Type B pancreatic cell (in vitro differentiated cells): Measurements from ENCODE around the gene TBCK. TPM values are rescaled to one million over a fixed set of nuclear protein-coding genes. Genes with fewer than 3 reads are reported as not detected.

Experiments used
- DNase-seq: peaks from one replicate; pipeline ENCODE4 v3.0.0; 2021; ENCODE audit warnings: mixed read lengths; ENCODE audit not compliant: unreplicated experiment; ENCODE audit errors: extremely low spot score
- H3K27ac Mint-ChIP-seq: 2 replicates; pipeline ENCODE4 v1.8.0; 2021; ENCODE audit warnings: mild to moderate bottlenecking, mixed read lengths
- H3K27me3 Mint-ChIP-seq: 2 replicates; pipeline ENCODE4 v1.8.0; 2021; ENCODE audit warnings: mixed read lengths
- H3K36me3 Mint-ChIP-seq: 2 replicates; pipeline ENCODE4 v1.8.0; 2021; ENCODE audit warnings: mixed read lengths
- H3K4me1 Mint-ChIP-seq: one replicate; pipeline ENCODE4 v1.8.0; 2021; ENCODE audit warnings: mixed read lengths; ENCODE audit not compliant: unreplicated experiment
- H3K4me3 Mint-ChIP-seq: 2 replicates; pipeline ENCODE4 v1.8.0; 2021; ENCODE audit warnings: mild to moderate bottlenecking, mixed read lengths
- H3K9me3 Mint-ChIP-seq: 2 replicates; pipeline ENCODE4 v1.8.0; 2021; ENCODE audit warnings: mixed read lengths
- total RNA-seq: library from RNA; stranded (reverse); gene quantifications from 2 replicates; pipeline ENCODE4 v1.2.1, GENCODE V29; 2021; ENCODE audit warnings: low replicate concordance
- TF ChIP-seq, protein P1 (sequence below): fragments of 200-600 bp; sonication (generic); conservative IDR thresholded peaks from 2 replicates; pipeline ENCODE4 v1.5.0; 2021; ENCODE audit warnings: antibody characterized with exemption, mild to moderate bottlenecking

Gene TBCK
- total RNA-seq, 1 donor from 2014 or later, result 59.8 TPM

DNA sequence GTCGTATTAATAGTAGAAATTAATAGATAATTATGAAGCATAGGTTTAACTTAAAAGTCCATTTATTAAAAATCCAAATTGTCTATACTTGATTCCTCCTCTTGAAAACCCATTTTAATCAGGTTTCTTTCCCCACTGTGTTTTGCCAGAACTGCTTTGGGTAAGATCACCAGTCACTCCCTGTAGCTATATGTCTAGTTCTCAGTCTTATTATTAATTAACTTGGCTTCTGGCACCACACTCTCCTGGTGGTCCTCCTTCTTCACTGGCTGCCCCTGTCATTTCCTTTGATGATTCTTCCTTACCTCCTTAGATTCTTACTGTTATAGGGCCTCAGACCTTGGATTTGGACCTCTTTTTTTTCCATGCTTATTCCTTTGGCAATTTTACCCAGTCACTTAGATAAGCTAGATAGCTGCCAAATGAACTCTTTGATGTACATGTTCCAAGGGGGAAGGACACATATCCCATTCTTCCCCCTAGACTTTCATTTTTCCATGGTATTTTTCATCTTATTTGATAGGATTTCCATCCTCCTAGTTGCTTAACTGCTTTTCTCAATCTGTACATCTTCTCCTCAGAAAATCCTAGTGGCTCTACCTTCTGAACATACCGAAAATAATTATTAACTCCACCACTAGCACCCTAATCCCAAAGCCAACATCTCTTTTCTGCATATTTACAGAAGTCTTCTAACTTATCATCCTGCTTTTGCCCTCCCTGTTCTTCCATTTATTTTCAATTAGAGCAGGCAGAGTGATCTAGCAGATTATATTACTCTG, 28.0 kb upstream of the TBCK start:
- H3K27me3 Mint-ChIP-seq, result no peaks in the 10 kb centered on the region
- peaks cover 38% of the 10 kb centered on the region for H3K36me3 Mint-ChIP-seq
- H3K9me3 Mint-ChIP-seq, result peaks cover 7% of the 10 kb centered on the region
- no peak overlapping the region for H3K27ac Mint-ChIP-seq
- H3K4me1 Mint-ChIP-seq, result peaks cover 5% of the 10 kb centered on the region
- H3K4me3 Mint-ChIP-seq, result no peak overlapping the region
- DNase-seq, result no peak
- TF ChIP-seq, protein P1, sequence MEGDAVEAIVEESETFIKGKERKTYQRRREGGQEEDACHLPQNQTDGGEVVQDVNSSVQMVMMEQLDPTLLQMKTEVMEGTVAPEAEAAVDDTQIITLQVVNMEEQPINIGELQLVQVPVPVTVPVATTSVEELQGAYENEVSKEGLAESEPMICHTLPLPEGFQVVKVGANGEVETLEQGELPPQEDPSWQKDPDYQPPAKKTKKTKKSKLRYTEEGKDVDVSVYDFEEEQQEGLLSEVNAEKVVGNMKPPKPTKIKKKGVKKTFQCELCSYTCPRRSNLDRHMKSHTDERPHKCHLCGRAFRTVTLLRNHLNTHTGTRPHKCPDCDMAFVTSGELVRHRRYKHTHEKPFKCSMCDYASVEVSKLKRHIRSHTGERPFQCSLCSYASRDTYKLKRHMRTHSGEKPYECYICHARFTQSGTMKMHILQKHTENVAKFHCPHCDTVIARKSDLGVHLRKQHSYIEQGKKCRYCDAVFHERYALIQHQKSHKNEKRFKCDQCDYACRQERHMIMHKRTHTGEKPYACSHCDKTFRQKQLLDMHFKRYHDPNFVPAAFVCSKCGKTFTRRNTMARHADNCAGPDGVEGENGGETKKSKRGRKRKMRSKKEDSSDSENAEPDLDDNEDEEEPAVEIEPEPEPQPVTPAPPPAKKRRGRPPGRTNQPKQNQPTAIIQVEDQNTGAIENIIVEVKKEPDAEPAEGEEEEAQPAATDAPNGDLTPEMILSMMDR, result no peak

DNA sequence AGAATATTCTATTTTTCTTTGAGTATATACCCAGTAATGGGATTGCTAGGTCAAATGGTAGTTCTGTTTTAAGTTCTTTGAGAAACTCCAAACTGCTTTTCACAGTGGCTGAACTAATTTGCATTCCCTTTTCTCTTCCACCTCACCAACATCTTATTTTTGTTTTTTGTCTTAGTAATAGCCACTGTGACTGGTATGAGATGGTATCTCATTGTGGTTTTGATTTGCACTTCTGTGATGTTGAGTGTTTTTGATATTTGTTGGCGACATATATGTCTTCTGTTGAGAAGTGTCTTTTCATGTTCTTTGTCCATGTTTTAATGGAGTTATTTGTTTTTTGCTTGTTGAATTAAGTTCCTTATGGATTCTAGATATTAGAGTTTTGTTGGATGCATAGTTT, 24.8 kb upstream of the TBCK start:
- DNase-seq, result no peak
- H3K4me3 Mint-ChIP-seq, result no peak overlapping the region
- peaks cover 62% of the 10 kb centered on the region for H3K36me3 Mint-ChIP-seq
- TF ChIP-seq, protein P1, result no peak
- peaks cover 5% of the 10 kb centered on the region for H3K4me1 Mint-ChIP-seq
- no peak overlapping the region for H3K27ac Mint-ChIP-seq
- H3K27me3 Mint-ChIP-seq, result no peaks in the 10 kb centered on the region
- peaks cover 7% of the 10 kb centered on the region for H3K9me3 Mint-ChIP-seq

DNA sequence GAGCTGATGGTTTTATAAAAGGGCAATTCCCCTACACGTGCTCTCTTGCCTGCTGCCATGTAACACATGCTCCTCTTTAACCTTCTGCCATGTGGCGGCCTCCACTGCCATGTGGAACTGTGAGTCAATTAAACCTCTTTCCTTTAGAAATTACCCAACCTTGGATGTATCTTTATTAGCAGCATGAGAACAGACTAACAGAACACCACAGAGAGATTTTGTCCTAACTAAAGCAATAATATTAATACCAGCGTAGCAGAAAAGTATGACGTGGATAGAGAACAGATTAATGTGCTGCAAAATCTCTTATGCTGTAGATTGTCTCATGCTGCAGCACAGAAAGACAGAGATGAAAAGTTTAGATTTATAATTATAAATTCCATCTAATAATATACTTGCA, 23.4 kb upstream of the TBCK start:
- DNase-seq, result no peak
- TF ChIP-seq, protein P1, result no peak
- Mint-ChIP-seq H3K27ac (no peak overlapping the region), H3K36me3 (peaks cover 69% of the 10 kb centered on the region), H3K9me3 (peaks cover 7% of the 10 kb centered on the region), H3K4me1 (peaks cover 5% of the 10 kb centered on the region), H3K4me3 (no peak overlapping the region), H3K27me3 (no peaks in the 10 kb centered on the region)

DNA sequence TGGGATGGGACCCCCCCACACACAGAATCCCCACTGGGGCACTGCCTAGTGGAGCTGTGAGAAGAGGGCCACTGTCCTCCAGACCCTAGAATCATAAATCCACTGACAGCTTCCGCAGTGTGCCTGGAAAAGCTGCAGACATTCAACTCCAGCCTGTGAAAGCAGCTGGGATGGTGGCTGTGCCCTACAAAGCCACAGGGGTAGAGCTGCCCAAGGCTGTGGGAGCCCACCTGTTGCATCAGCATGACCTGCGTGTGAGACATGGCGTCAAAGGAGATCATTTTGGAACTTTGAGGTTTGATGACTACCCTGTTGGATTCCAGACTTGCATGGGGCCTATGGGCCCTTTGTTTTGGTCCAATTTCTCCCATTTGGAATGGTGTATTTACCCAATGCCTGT, 22.7 kb upstream of the TBCK start:
- Mint-ChIP-seq H3K27ac (no peak overlapping the region), H3K27me3 (no peaks in the 10 kb centered on the region), H3K9me3 (peaks cover 7% of the 10 kb centered on the region), H3K36me3 (peaks cover 69% of the 10 kb centered on the region), H3K4me1 (no peaks in the 10 kb centered on the region), H3K4me3 (no peak overlapping the region)
- no peak for DNase-seq
- TF ChIP-seq, protein P1, result no peak

DNA sequence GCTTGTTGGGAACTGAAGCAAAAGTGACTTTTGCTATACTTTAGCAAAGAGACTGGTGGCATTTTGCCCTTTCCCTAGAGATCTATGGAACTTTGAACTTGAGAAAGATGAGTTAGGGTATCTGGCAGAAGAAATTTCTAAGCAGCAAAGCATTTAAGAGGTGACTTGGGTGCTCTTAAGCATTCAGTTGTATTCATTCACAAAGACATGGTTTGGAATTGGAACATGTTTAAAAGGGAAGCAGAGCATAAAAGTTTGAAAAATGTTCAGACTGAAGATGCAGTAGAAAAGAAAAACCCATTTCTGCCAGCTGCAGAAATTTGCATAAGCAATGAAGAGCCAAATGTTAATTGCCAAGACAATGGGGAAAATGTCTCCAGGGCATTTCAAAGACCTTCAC, 21.9 kb upstream of the TBCK start:
- H3K4me1 Mint-ChIP-seq, result peaks cover 4% of the 10 kb centered on the region
- TF ChIP-seq, protein P1, result no peak
- DNase-seq, result no peak
- H3K27me3 Mint-ChIP-seq, result no peaks in the 10 kb centered on the region
- peaks cover 68% of the 10 kb centered on the region for H3K36me3 Mint-ChIP-seq
- H3K27ac Mint-ChIP-seq, result no peak overlapping the region
- peaks cover 7% of the 10 kb centered on the region for H3K9me3 Mint-ChIP-seq
- H3K4me3 Mint-ChIP-seq, result no peak overlapping the region
